CD4-positive, alpha-beta T cell treated with Interleukin-15 for 4 hours (primary cell): ENCODE data around the gene CTTN.

Experiments
- DNase-seq: peaks from one replicate; pipeline ENCODE4 v3.0.0-alpha.2; 2020; ENCODE audit warnings: low spot score

CTTN gene

DNA sequence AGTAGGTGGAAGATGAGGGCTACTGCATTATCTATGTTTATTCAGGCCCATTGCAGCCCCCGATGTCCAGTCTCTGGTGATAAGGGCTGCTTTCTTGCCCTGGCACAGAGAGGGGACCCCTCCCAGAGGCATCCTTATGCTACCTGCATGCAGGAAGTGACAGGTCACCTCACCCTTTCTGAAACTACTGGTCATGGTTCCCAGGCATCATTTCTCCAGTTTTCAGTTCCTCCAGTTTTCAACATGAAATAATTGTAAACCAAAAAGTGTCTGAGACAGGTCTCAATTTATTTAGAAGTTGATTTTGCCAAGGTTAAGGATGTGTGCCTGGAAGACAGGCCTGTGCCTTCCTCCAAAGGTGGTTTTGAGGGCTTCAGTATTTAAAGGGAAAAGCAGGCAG lies 57.0 kb downstream of the CTTN start:
- no peak for DNase-seq

- no peak for DNase-seq
Observed at GRCh38 chr11:70456921-70457532, 58.7 kb downstream of the CTTN start.

DNA sequence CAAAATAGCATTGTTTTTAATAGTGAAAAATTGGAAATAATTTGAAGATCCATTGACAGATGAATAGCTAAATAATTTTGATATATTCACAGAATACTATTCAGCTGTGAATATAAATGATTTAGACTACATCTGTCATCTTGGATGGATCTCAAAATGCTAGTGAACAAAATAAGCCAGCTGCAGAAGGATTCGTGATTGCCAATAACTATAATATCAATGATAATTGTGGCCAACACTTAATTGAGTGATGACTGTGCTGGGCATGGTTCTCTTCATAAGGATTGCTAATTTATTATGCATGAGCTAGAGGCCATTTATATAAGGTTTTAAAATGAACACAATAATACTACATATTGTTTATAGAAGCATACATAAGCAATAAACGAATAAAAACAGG lies 60.4 kb downstream of the CTTN start:
- DNase-seq: no peak

DNA sequence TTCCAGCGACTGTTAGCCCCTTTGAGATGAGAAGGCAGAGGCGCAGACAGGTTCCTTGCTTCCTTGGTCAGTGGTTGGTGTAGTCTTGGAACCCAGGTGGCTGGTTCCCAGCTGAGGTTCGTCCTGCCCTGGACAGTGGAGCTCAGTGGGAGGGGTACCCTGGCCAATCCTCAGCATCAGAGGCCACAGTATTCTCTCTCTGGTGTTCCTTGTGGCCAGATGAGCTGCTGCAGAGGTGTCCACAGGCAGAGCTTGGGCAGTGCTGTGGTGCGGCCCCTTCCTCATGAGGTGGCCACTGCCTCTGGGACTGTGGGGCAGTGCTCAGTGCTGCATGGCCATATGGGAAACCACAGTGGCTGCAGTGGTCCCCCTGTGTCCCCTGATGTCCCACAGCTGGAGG lies 61.8 kb downstream of the CTTN start:
- DNase-seq: no peak

DNA sequence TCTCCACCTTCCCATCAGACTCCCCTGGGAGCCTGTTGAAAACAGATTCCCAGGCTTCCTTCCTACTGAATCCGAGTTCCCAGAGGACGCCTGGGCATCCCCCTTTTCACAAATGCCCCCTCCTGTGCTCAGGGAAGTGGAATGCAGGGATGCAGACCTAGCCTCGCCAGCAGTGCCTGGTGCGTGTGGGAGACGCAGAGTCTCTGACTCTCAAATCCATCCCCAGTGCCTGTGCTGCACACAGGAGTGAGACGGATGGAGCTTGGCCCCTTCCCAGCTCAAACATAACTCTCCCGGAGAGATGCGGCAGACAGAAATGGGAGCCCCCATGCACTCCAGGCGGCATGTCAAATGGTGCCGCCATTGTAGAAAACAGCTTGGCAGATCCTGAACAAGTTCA lies 62.6 kb downstream of the CTTN start:
- DNase-seq: no peak

DNA sequence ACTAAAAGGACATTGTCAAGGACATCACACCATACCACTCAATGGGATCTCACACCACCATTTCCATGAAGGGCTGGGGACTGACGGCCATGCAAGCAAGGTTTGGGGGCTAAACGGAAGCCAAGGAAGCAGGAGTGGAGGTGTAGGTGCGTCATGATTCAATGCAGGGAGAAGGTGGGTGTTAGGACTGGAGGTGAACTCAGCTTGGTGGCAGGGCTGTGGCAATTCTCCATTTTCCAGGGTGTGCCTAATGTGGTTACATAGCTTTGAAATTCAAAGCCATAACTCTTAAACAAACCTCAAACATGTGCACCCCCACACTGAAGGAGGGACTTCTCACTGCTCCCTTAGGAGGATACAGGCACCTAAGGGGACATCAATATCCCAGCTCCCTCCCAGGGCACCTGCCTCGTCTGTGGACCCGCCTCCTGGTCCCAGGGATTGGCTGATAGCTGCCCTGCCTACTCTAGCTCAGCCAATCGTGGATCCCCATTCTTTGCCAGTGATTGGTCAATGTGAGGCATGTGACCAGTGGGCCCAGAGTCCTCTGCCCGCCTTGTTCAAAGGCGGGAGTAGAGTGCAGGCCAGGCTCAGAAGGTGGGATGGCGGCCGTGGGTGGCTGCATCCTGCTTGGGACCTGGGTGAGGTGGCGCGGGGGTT lies 64.6 kb downstream of the CTTN start:
- DNase-seq: no peak

- DNase-seq: no peak
Observed at GRCh38 chr11:70463478-70464255, 65.3 kb downstream of the CTTN start.

DNA sequence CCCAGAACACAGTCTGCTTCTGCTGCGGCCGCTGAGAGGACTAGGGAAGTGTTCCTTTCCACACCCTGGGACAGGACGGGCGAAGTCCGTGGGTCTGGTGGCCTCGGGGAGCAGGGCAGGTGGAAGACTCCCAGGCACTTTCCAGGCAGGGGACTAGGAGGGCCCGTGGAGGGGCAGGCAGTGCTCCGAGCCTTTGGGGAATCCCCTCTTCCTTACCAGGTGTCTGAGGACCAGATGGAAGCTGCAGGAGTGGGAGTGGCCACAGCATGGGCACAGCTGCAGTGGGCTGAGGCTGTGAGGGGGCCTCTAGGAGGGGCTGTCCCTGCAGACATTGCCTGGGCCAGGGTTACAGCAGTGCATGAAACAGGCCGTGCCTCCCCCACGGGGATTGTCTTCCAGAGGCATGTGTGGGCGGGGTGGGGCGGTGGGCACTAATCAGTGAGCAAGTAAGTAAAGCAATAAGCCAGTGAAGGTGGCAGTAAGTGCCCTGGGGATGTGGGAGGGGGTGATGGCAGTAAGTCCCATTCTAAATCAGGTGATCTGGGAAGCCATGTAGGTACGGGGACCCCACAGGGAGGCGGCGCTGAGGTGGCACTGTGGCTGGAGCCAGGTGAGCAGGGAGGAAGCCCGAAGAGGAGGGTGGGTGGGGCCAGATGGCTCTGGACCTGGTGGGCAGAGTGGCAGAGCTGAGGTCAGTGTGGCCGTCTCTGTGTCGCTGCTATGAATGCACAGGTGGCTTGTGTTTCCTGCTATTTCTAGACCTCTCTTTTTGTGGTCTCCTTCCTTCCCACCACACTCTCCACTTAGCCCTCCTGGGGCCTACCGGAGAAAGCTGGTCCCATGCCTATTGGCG lies 66.4 kb downstream of the CTTN start:
- DNase-seq: no peak

DNA sequence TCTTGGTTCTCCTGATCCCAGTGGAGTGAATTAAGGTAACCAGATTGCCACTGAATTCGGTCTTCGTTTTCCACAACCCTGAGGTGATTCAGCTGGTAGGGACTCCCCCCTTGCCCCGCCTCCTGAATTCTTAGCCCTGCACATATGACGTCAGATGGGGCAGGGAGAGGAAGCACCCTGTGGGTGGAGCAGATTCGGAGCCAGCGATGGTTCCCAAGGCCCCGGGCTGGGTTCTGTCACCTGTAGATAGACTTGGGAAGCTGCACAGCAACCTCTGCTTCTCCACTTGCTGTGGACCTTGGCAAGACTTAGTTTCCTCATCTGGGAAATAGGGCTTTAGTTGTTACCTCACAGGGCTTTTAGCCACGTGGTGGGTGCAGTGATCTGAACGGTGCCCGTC lies 67.8 kb downstream of the CTTN start:
- DNase-seq: no peak

DNA sequence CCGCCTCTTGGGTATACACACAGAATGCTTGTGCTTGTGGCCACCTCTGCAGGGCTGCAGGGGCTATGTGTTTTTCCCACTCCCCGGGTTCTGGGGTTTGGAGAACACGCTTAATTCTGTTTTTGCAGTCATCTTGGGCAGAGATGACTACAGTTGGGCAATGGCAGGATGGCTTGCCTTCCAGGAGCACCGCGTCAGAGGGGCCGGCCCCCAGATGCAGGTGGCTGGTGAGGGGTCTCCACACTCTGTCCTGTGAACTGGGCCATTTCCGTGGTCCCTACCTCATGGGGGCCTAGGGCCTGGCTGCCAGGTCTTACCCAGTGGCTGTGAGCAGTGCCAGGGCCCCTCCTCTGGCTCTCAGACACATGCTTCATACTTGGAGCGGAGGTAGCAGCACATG lies 68.3 kb downstream of the CTTN start:
- DNase-seq: no peak

GRCh38 chr11:70467201-70468085 lies 69.1 kb downstream of the CTTN start:
- peak; percentile 6 for DNase-seq

GRCh38 chr11:70468256-70469195 lies 70.2 kb downstream of the CTTN start:
- DNase-seq: no peak

DNA sequence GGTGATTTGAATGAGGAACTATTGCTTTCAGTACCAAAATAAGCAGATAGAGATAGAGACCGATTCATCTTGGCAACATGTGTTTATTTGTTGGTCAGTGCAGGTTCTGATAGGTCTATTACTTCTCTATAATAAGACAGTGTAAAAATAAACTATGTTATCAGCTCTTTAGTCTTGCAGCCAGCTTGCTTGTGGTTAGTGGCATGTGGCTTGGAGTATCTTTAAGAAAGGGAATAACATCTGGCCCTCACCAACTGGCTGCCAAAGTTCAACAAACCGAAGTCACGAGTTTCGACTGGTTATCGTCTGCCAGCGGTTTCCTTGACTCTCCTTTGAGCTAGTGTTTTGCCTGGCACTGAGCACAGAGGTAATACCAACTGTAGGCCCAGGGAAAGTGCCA lies 71.8 kb downstream of the CTTN start:
- no peak for DNase-seq

DNA sequence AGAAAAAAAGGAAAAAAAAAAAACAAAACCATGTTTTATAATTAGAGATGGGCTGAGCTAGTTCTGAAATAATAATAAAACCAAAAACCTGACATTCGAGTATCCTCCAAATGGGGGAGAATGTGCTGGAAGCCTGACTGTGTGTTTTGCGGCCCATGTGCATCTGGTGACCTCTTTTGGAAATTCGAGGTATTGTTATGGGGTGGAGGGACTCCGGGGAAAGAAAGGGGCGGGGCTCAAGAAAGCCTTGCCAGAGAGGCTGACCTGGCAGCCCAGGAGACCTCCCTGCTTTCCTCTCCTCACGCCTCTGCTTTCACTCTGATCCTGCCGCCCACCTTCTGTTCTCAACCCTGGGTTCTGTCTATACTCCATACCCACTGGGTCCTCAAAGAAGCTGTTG lies 72.9 kb downstream of the CTTN start:
- DNase-seq: no peak

DNA sequence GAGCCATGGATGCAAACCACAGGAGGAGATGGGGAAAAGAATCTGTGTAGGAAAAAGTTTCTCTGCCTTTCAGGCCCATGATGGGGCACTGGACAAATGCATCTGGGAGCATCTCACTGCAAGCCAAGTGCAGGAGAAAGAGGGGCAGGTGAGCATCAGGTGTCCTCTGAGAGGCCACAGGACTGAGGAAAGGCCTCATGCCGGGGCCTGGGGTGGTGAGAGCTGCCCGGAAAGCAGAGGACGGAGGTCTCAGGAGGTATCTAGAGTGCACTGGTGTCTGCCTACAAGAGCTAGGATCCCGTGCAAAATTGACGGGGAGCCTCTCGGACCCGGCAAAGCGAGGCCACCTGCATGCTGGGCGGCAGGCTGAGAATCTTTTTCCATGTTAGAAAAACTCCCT lies 73.9 kb downstream of the CTTN start:
- no peak for DNase-seq

DNA sequence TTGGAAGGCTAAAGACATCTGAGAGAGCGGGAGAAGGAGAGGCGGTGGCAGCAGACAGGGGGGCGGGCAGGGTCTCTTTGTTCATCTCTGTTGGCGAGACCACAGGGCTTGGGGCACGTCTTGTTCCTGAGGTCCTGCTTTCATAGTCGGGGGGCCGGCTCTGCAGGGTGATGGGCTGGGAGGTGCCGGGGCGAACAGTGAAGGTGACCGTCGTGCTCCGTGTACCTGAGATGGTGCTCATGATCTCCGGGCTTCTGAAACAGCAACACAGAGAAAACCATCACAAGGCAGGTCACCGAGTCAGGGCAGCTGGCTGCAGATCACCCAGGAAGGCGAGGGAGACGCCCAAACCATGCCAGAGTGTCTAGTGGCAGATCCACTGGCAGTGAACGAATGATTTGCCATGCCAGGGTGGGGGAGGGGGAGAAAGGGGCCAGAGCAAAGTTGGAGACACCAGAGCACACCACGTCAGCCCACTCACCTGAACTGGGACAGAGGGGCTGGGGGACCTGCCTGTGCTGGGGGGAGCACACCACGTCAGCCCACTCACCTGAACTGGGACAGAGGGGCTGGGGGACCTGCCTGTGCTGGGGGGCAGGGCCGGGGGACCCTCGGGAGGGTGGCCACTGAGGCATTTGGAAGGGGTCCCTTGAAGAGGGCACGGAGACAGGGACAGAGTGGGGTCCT lies 75.0 kb downstream of the CTTN start:
- DNase-seq: no peak

DNA sequence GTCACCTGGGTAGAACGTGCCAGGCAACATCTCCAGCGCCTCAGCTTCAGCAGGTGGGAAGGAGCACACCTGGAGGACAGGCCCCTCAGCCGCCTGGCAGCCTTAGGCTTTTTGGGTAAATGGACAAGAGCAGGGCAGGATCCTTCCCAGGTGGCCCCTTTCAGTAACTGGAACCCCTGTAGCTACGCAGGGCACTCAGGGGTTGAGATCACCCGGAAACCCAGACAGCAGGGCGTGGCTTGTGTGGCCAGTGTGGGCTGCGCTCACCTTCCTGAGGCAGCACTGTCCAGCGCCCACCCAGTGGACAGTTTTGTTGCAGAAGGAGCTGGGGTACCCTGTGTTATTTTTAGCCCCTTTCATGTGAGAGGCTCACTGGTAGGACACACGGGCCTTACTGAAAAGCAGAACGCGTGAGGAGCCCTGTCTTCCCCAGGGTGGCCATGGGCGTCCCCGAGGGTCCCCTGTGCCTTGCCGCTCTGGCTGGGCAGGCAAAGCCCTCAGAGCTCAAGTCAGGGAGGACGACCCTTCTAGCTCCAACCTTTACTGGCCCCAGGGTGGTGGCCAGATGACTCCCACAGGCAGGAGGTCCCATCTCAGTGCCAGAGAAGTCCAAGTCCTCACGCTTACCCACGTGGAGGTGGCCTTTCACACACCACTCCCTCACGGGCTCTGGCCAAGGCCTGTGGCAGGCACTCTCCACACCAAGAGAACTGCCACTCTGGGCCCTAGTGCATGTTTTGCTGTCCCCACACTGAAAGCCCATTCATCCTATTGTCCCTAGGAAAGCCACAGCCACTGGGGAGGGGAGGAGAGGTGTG lies 75.8 kb downstream of the CTTN start:
- no peak for DNase-seq

GRCh38 chr11:70474710-70475109 lies 76.4 kb downstream of the CTTN start:
- no peak for DNase-seq

DNA sequence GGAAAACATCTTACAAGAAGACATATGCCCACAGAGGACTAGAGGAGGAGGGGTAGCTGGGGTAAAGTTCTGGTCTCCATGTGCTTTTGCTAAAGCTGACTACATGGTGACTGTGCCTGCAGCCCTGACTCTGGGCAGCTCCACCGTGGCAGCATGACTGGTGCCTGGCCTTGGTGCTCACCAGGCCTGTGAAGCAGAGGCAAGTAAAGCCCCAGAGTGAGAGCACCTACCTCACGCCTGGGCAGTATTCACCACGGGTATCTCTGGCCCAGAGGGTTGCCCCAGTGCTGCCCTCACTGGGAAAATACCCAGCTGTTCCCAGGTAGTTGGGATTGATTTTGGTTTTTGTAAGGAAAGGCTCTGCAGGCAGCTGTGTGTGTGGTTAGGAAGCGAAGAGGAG lies 78.3 kb downstream of the CTTN start:
- no peak for DNase-seq
